Activated CD8-positive, alpha-beta memory T cell treated with anti-CD3 and anti-CD28 coated beads, Interleukin-2, amount 50 U/mL, for 24 hours (primary cell): ENCODE data around the gene GNB1L.
"Not testable (repeated sequence)": the region's sequence is repeated elsewhere in the genome, so short reads cannot be mapped to it uniquely, and the experiment has no call there.

Experiments used
- DNase-seq: peaks from one replicate; pipeline ENCODE4 v3.0.0-alpha.2; 2020; ENCODE audit errors: extremely low read depth

Gene GNB1L

GRCh38 chr22:19795617-19796008 lies 59.1 kb downstream of the GNB1L start:
- DNase-seq = no peak

- no peak for DNase-seq
Measured at GRCh38 chr22:19793661-19794310, 60.9 kb downstream of the GNB1L start.

- DNase-seq = no peak
Measured at GRCh38 chr22:19793161-19793560, 61.5 kb downstream of the GNB1L start.

- DNase-seq = not testable (repeated sequence)
Measured at GRCh38 chr22:19792383-19792896, 62.2 kb downstream of the GNB1L start.

- DNase-seq = no peak
Measured at GRCh38 chr22:19791894-19792293, 62.8 kb downstream of the GNB1L start.

- no peak for DNase-seq
Measured at GRCh38 chr22:19791243-19791642, 63.4 kb downstream of the GNB1L start.

GRCh38 chr22:19789828-19790227 lies 64.8 kb downstream of the GNB1L start:
- DNase-seq = no peak

- DNase-seq = no peak
Measured at GRCh38 chr22:19789406-19789805, 65.3 kb downstream of the GNB1L start.

GRCh38 chr22:19788661-19789225 lies 65.9 kb downstream of the GNB1L start:
- no peak for DNase-seq

- no peak for DNase-seq
Measured at GRCh38 chr22:19787849-19788141, 66.9 kb downstream of the GNB1L start.

- DNase-seq = no peak
Measured at GRCh38 chr22:19786959-19787848, 67.5 kb downstream of the GNB1L start.

GRCh38 chr22:19786264-19786585 lies 68.4 kb downstream of the GNB1L start:
- no peak for DNase-seq

- DNase-seq = no peak
Measured at GRCh38 chr22:19785461-19786263, 69.0 kb downstream of the GNB1L start.

- no peak for DNase-seq
Measured at GRCh38 chr22:19784384-19785175, 70.1 kb downstream of the GNB1L start.

- no peak for DNase-seq
Measured at GRCh38 chr22:19783586-19784383, 70.9 kb downstream of the GNB1L start.

- no peak for DNase-seq
Measured at GRCh38 chr22:19782533-19782932, 72.1 kb downstream of the GNB1L start.

- no peak for DNase-seq
Measured at GRCh38 chr22:19779685-19780268, 74.9 kb downstream of the GNB1L start.

- DNase-seq = no peak
Measured at GRCh38 chr22:19779011-19779421, 75.7 kb downstream of the GNB1L start.

- not testable (repeated sequence) for DNase-seq
Measured at GRCh38 chr22:19777192-19777591, 77.5 kb downstream of the GNB1L start.

GRCh38 chr22:19776433-19777031 lies 78.1 kb downstream of the GNB1L start:
- DNase-seq = no peak
